Pancreas (tissue), 10 donors: Measurements from ENCODE around the gene PPFIBP2. TPM values are rescaled to one million over a fixed set of nuclear protein-coding genes. Genes with fewer than 3 reads are reported as not detected.

Experiments used
- ATAC-seq, 4 donors: fragments of 200-7000 bp; cut with Tn5 transposase; one replicate each; pipeline versions ENCODE4 v1.8.0 to v1.9.1; 2020; ENCODE audit warnings: mild to moderate bottlenecking in 4 of 4, moderate library complexity in 4 of 4
- DNase-seq, 6 donors: peaks; one replicate each; pipeline ENCODE4 v3.0.0-alpha.2; 2020
- FAIRE-seq: peaks from 2 replicates; lab custom pipeline; 2012; peaks lifted over from hg19 to GRCh38; lab: Jason Lieb, UNC
- H3K27ac ChIP-seq, 4 donors: fragments of 200-600 bp; sonication (generic); 1 replicate in 3 of 4; 2 replicates in 1 of 4; pipeline versions ENCODE4 v1.5.0 to v1.8.0; 2020
- H3K27me3 ChIP-seq, 4 donors: fragments of 200-600 bp; one replicate each; pipeline ENCODE4 v1.8.0; 2021
- H3K36me3 ChIP-seq, 3 donors: fragments of 200-600 bp; sonication (generic) in 1 of 3; one replicate each; pipeline versions ENCODE4 v1.5.0 to v1.8.0; 2020 to 2021
- H3K4me1 ChIP-seq, 3 donors: fragments of 200-600 bp; one replicate each; pipeline ENCODE4 v1.8.0; 2021
- H3K4me3 ChIP-seq, 4 donors: fragments of 200-600 bp; sonication (generic) in 2 of 4; one replicate each; pipeline versions ENCODE4 v1.5.0 to v1.8.0; 2020 to 2021
- H3K9me3 ChIP-seq, 4 donors: fragments of 200-600 bp; one replicate each; pipeline ENCODE4 v1.8.0; 2021
- CTCF ChIP-seq, 4 donors: fragments of 200-600 bp; sonication (generic) in 3 of 4; IDR thresholded peaks; one replicate each; pipeline versions ENCODE4 v1.5.0 to v1.8.0; 2021; ENCODE audit warnings: antibody characterized with exemption in 4 of 4
- WGBS, 2 donors: extraction: QIAGEN DNeasy Blood & Tissue Kit; methylation state at CpG; one replicate each; pipeline ENCODE4 v1.1.7; 2013; 5-methylcytosine and 5-hydroxymethylcytosine counted together
- intact Hi-C, 3 donors: fragments of 100-400 bp; cut with DNase I; formaldehyde crosslinking; loops; one replicate each; pipeline versions ENCODE4 v1.11.1 to v1.14.2; 2022
- polyA plus RNA-seq, 2 donors: library from polyadenylated mRNA; stranded (reverse); fragments of 200-250 nt; gene quantifications; one replicate each; pipeline ENCODE4 v1.2.3, GENCODE V29; 2013
- total RNA-seq, 6 donors: library from RNA; stranded (reverse); fragmentation: NEBNext Ultra II Directional in 4 of 6; extraction: Animal tissue kit (Norgen Biotek cat#: 25700) in 4 of 6; gene quantifications; one replicate each; pipeline versions ENCODE4 v1.2.1 to v1.2.4, GENCODE V29; 2021 to 2023
- donor health status: healthy with polysubstance abuse.
- donor health status: DM: no; HTN: no; CAD: no; lungs with moderate emphysema.
- donor health status: DM: no; HTN: no; CAD: no.
- donor health status: control.
- donor health status: control.
- donor health status: Bipolar disorder and iron deficiency.
- donor health status: DM: yes; HTN: yes; CAD: no.
- donor health status: DM: no; HTN: no; CAD: no.
- donor health status: DM: no; HTN: no; CAD: no.
- donor health status: DM: yes; HTN: yes; CAD: no.

PPFIBP2 gene
- total and polyA plus RNA-seq, 8 donors = 8.0 to 24.7 (median 11.4) TPM

GRCh38 chr11:7606496-7606895 lies 92.7 kb downstream of the PPFIBP2 start:
- ATAC-seq (no peak), DNase-seq (no peak), FAIRE-seq (no peak)
- H3K9me3 ChIP-seq = no peaks in the 10 kb centered on the region
- intact Hi-C loops = no loop called here
- peak overlapping the region in 3 of 4 donors; percentile 70 to 83 (median 78) for H3K27ac ChIP-seq
- H3K36me3 ChIP-seq = no peaks in the 10 kb centered on the region
- TF ChIP-seq CTCF (IDR thresholded peaks at IDR 0.05) = no peak
- peaks cover 18 to 47% (median 32%) of the 10 kb centered on the region in 3 donors for H3K4me1 ChIP-seq
- H3K4me3 ChIP-seq = peak overlapping the region in 1 of 4 donors; percentile 24
- H3K27me3 ChIP-seq = no peaks in the 10 kb centered on the region

- Histone ChIP-seq H3K27ac (peak overlapping the region in 1 of 4 donors; percentile 78), H3K36me3 (no peaks in the 10 kb centered on the region), H3K9me3 (no peaks in the 10 kb centered on the region), H3K27me3 (no peaks in the 10 kb centered on the region), H3K4me3 (no peak overlapping the region), H3K4me1 (peaks cover 39 to 67% (median 53%) of the 10 kb centered on the region in 3 donors)
- no peak for FAIRE-seq
- no peak for DNase-seq
- 83 to 85% methylated on average over 4 of the region's 4 CpGs for WGBS, 2 donors
- intact Hi-C loops = no loop called here
- no peak for ATAC-seq
- no peak for TF ChIP-seq CTCF (IDR thresholded peaks at IDR 0.05)
Measured at GRCh38 chr11:7609015-7609414, 95.2 kb downstream of the PPFIBP2 start.

GRCh38 chr11:7609521-7609920 lies 95.7 kb downstream of the PPFIBP2 start:
- no peaks in the 10 kb centered on the region for H3K27me3 ChIP-seq
- ATAC-seq (no peak), FAIRE-seq (no peak), DNase-seq (no peak)
- intact Hi-C loops = no loop called here
- no peaks in the 10 kb centered on the region for H3K9me3 ChIP-seq
- H3K4me3 ChIP-seq = no peak overlapping the region
- no peak for TF ChIP-seq CTCF (IDR thresholded peaks at IDR 0.05)
- peaks cover 39 to 70% (median 53%) of the 10 kb centered on the region in 3 donors for H3K4me1 ChIP-seq
- H3K36me3 ChIP-seq = no peaks in the 10 kb centered on the region
- H3K27ac ChIP-seq = peak overlapping the region in 1 of 4 donors; percentile 78

GRCh38 chr11:7610393-7610792 lies 96.6 kb downstream of the PPFIBP2 start:
- no peak for DNase-seq
- Histone ChIP-seq H3K27me3 (no peaks in the 10 kb centered on the region), H3K36me3 (no peaks in the 10 kb centered on the region), H3K4me1 (peaks cover 39 to 61% (median 44%) of the 10 kb centered on the region in 3 donors), H3K27ac (peak overlapping the region in 1 of 4 donors; percentile 68), H3K4me3 (no peak overlapping the region), H3K9me3 (no peaks in the 10 kb centered on the region)
- no peak for ATAC-seq
- intact Hi-C loops = no loop called here
- 91 to 97% methylated on average over 3 of the region's 3 CpGs for WGBS, 2 donors
- no peak for FAIRE-seq
- TF ChIP-seq CTCF (IDR thresholded peaks at IDR 0.05) = no peak

- no peaks in the 10 kb centered on the region for H3K36me3 ChIP-seq
- FAIRE-seq (no peak), DNase-seq (no peak), ATAC-seq (peak; percentile 41 to 65 (median 60))
- peaks cover 34 to 60% (median 35%) of the 10 kb centered on the region in 3 donors for H3K4me1 ChIP-seq
- no peaks in the 10 kb centered on the region for H3K9me3 ChIP-seq
- peak overlapping the region in 2 of 4 donors; percentile 68 to 71 for H3K27ac ChIP-seq
- intact Hi-C loops = no loop called here
- no peak overlapping the region for H3K4me3 ChIP-seq
- no peaks in the 10 kb centered on the region for H3K27me3 ChIP-seq
- TF ChIP-seq CTCF (IDR thresholded peaks at IDR 0.05) = no peak
- WGBS, 2 donors = 26 to 32% methylated on average over 1 of the region's 1 CpG
Measured at GRCh38 chr11:7611411-7611810, 97.6 kb downstream of the PPFIBP2 start.
